Measurements from ENCODE around the gene FLNB. TPM values are rescaled to one million over a fixed set of nuclear protein-coding genes. Genes with fewer than 3 reads are reported as not detected.
A peak's percentile ranks its signal among the peaks of the same experiment; 100 is the strongest.

The FLNB gene
- total RNA-seq, 1 donor from 2014 or later: 521 TPM

GRCh38 chr3:58143417-58144055 is 135.3 kb downstream of the FLNB start:
- H3K27ac ChIP-seq (ENCODE audit: low read depth, low read length): no peak overlapping the region
- no peaks in the 10 kb centered on the region for H3K9me3 Mint-ChIP-seq (ENCODE audit: unreplicated experiment)
- H3K36me3 Mint-ChIP-seq (ENCODE audit: low read depth, unreplicated experiment): peaks cover 50% of the 10 kb centered on the region
- H3K4me1 Mint-ChIP-seq (ENCODE audit: low read depth, unreplicated experiment): peaks cover 2% of the 10 kb centered on the region
- no peaks in the 10 kb centered on the region for H3K27me3 Mint-ChIP-seq (ENCODE audit: low read depth, unreplicated experiment)
- H3K9me3 ChIP-seq (ENCODE audit: insufficient read depth, low read depth, low read length): no peaks in the 10 kb centered on the region
- no peak overlapping the region for H2AFZ ChIP-seq (ENCODE audit: low read depth, low read length)
- no peak overlapping the region for H3K4me2 ChIP-seq (ENCODE audit: low read length)
- H3K4me3 ChIP-seq (ENCODE audit: insufficient read depth, low read depth, low read length): no peak overlapping the region
- no peaks in the 10 kb centered on the region for H3K27me3 ChIP-seq (ENCODE audit: insufficient read depth, low read length)
- H3K4me3 Mint-ChIP-seq (ENCODE audit: unreplicated experiment): no peak overlapping the region
- no peak overlapping the region for H3K27ac Mint-ChIP-seq (ENCODE audit: unreplicated experiment)
- FAIRE-seq (no peak), DNase-seq (ENCODE audit: low read depth) (no peak)
- H3K4me1 ChIP-seq (ENCODE audit: insufficient read depth, low read length): no peaks in the 10 kb centered on the region
- H4K20me1 ChIP-seq (ENCODE audit: insufficient read depth, low read length): peaks cover 61% of the 10 kb centered on the region
- TF ChIP-seq EZH2 (IDR thresholded peaks at IDR 0.05; ENCODE audit: insufficient read depth, low read length) (no peak), CTCF (IDR thresholded peaks at IDR 0.05; ENCODE audit: insufficient read depth, low read depth, low read length) (no peak)
- H3K79me2 ChIP-seq (ENCODE audit: insufficient read depth, low read length): no peaks in the 10 kb centered on the region
- H3K9ac ChIP-seq (ENCODE audit: low read length): no peak overlapping the region
- H3K36me3 ChIP-seq (ENCODE audit: insufficient read depth, low read length): peaks cover 88% of the 10 kb centered on the region

- Histone ChIP-seq H4K20me1 (ENCODE audit: insufficient read depth, low read length) (peaks cover 57% of the 10 kb centered on the region), H3K9me3 (ENCODE audit: insufficient read depth, low read depth, low read length) (no peaks in the 10 kb centered on the region), H3K36me3 (ENCODE audit: insufficient read depth, low read length) (peaks cover 88% of the 10 kb centered on the region), H3K4me2 (ENCODE audit: low read length) (no peak overlapping the region), H3K79me2 (ENCODE audit: insufficient read depth, low read length) (no peaks in the 10 kb centered on the region), H3K27me3 (ENCODE audit: insufficient read depth, low read length) (no peaks in the 10 kb centered on the region), H3K4me3 (ENCODE audit: insufficient read depth, low read depth, low read length) (no peak overlapping the region), H3K9ac (ENCODE audit: low read length) (no peak overlapping the region), H2AFZ (ENCODE audit: low read depth, low read length) (no peak overlapping the region), H3K27ac (ENCODE audit: low read depth, low read length) (no peak overlapping the region), H3K4me1 (ENCODE audit: insufficient read depth, low read length) (no peaks in the 10 kb centered on the region)
- peaks cover 52% of the 10 kb centered on the region for H3K36me3 Mint-ChIP-seq (ENCODE audit: low read depth, unreplicated experiment)
- peak overlapping the region; percentile 2 for H3K27ac Mint-ChIP-seq (ENCODE audit: unreplicated experiment)
- TF ChIP-seq EZH2 (IDR thresholded peaks at IDR 0.05; ENCODE audit: insufficient read depth, low read length): no peak
- no peak for TF ChIP-seq CTCF (IDR thresholded peaks at IDR 0.05; ENCODE audit: insufficient read depth, low read depth, low read length)
- H3K9me3 Mint-ChIP-seq (ENCODE audit: unreplicated experiment): no peaks in the 10 kb centered on the region
- FAIRE-seq (no peak), DNase-seq (ENCODE audit: low read depth) (no peak)
- no peak overlapping the region for H3K4me3 Mint-ChIP-seq (ENCODE audit: unreplicated experiment)
- no peaks in the 10 kb centered on the region for H3K27me3 Mint-ChIP-seq (ENCODE audit: low read depth, unreplicated experiment)
- peaks cover 2% of the 10 kb centered on the region for H3K4me1 Mint-ChIP-seq (ENCODE audit: low read depth, unreplicated experiment)
Measured at GRCh38 chr3:58144478-58145325, 136.5 kb downstream of the FLNB start.
